T-helper 1 cell (primary cell): ENCODE measurements around the gene FBXL13.
"Not testable (repeated sequence)": the region's sequence is repeated elsewhere in the genome, so short reads cannot be mapped to it uniquely, and the experiment has no call there.

Experiments
- DNase-seq, 5 donors: peaks; one replicate each; pipeline ENCODE4 v3.0.0-alpha.2; 2012 to 2020

FBXL13 gene

DNA sequence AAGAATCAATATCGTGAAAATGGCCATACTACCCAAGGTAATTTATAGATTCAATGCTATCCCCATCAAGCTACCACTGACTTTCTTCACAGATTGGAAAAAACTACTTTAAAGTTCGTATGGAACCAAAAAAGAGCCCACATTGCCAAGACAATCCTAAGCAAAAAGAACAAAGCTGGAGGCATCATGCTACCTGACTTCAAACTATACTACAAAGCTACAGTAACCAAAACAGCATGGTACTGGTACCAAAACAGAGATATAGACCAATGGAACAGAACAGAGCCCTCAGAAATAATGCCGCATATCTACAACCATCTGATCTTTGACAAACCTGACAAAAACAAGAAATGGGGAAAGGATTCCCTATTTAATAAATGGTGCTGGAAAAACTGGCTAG, 53.7 kb downstream of the FBXL13 start:
- not testable (repeated sequence) for DNase-seq

GRCh38 chr7:103018295-103018694, 56.3 kb downstream of the FBXL13 start:
- not testable (repeated sequence) for DNase-seq

- no peak for DNase-seq
Measured at GRCh38 chr7:103011650-103012049, 62.9 kb downstream of the FBXL13 start.

DNA sequence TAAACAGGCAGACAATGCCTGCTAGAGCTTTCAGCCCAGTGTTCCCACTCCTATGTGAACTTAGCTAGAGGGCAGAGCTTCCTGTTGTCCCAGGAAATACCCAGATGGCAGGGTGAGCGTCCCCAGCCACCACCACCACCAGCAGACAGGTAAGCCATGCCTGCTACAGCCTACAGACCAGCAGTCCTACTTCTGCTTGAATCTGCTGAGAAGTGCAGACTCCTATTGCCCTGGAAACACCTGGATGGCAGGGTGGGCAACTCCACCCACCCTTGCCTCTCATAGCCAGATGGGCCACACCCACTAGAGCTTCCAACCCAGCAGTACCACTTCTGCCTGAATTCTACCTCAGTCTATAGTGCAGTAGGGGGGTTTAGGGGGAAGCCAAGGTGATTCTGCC, 64.4 kb downstream of the FBXL13 start:
- no peak for DNase-seq

DNA sequence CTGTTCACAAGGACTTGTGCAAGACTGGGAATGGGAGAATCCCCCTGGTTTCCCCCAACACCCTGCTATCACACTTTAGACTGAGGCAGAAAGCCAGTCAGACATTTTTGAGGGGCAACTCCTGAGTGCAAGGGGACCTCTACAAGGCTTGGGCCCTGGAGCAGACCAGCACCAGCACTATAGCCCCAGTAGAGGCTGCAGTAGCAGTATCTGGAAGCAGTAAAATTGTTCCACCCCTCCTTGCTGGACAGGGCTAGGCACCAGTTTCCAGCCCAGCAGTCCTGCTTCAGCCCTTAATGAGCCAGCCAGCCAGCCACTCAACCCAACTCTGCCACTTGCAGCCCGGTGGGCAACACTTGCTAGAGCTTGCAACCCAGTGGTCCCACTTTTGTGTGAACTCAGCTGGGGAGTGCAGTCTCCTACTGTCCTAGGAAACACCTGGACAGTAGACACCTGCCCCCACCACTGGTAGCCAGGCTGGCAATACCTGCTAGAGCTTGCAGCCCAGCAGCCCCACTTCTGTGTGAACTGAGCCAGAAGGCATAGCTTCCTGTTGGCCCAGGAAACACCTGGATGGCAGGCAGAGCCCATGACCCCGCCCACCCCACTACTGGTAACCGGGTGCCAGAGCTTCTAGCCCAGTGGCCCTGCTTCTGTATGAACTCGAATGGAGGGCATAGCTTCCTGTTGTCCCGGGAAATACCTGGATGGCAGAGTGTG, 65.0 kb downstream of the FBXL13 start:
- DNase-seq = no peak

GRCh38 chr7:103003004-103003403, 71.6 kb downstream of the FBXL13 start:
- DNase-seq = no peak

DNA sequence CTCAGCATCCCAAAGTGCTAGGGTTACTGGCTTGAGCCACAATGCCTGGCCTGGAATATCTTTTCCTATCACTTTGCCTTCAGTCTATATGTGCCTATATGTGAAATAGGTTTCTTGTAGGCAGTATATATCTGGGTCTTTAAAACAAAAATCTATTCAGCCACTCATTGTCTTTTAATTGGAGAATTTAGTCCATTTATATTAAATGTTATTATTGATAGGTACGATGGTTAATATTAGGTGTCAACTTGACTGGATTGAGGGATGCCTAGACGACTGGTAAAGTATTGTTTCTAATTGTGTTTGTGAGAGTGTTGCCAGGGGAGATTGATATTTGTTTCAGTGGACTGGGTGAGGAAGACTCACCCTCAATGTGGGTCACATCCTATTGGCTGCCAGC, 73.4 kb downstream of the FBXL13 start:
- no peak for DNase-seq

DNA sequence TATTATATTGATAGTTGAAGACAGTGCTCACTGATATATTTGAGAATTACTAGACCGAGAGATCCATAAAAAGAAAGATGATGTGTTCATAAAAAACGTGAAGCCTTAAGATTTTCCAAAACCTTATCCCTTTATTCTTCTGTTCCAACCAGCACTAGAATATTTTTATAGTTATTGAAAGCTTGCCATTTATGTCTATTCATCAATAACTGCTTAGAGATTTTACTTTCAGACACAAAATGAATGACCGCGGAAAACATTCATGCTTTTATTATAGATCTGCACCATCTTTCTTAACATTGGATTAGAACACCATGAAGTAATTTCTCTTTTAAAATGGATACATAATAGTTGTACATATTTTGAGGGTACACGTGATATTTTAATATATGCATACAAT, 77.6 kb downstream of the FBXL13 start:
- DNase-seq = no peak

DNA sequence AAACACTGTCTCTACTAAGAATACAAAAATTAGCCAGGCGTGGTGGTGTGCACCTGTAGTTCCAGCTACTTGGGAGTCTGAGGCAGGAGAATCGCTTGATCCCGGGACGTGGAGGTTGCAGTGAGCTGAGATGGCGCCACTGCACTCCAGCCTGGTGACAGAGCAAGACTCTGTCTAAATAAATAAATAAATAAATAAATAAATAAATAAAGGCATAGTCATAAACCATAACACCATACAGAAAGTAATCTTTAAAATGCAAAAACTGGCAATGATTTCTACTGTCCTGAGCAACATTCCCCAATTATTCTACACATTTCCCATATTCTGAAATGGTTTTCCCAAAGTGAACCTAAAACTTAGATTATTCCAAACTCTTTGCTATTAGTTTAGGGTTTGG, 79.0 kb downstream of the FBXL13 start:
- not testable (repeated sequence) for DNase-seq

DNA sequence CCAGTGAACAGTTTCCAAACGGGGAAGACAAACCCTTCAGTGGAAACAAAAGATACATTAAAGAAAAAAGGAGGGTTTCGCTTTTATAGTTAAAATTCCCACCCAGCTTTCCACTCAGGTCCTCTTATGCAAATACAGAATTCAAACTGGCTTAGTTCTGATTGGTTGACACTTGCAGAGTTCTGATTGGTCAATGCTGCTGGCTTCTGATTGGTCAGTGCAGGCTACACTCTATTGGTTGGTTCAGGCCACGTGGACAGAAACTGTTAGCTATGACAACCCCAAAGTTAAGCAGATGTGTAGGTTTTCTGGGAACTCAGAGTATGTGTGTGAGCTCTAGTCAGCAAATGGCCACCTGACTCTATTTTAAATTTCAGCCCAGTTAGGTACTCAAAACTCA, 80.0 kb downstream of the FBXL13 start:
- DNase-seq = no peak

GRCh38 chr7:102993718-102994029, 80.9 kb downstream of the FBXL13 start:
- no peak for DNase-seq

DNA sequence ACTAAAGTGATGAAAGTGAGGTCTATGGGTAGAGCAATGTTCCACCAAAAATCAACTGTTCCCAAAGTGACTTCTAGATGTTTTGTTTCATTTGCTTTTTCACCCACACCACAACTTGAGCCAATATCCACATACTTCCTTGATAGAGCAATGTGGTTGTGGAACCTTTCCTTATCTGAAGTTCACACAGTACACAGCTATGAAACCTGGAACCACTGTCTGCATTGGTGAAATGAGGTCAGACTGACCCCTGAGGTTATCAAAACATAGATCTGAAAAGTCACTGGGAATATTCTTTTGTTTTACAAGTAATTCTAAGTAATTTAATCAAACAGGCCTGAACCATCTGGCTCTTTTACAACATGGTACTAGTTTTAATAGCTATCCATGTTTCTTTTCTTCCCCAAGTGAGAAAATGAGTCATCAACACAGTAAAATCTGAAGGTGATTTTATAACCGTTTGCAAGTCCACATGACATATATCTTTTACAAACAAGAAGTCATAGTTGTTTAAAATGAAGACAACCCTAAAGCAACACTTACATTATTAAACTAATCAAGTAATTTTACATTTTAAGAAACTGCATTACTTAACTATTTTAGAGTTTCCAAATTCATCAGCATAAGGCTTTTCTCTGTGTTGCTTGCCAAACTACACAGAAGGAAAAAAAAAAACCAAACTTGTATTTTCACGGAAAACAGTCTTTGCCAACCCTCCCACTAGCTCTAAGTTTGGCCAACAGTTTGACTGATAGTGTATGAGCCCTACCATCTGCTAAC, 81.5 kb downstream of the FBXL13 start:
- peak in 1 of 5 donors; percentile 26 for DNase-seq

DNA sequence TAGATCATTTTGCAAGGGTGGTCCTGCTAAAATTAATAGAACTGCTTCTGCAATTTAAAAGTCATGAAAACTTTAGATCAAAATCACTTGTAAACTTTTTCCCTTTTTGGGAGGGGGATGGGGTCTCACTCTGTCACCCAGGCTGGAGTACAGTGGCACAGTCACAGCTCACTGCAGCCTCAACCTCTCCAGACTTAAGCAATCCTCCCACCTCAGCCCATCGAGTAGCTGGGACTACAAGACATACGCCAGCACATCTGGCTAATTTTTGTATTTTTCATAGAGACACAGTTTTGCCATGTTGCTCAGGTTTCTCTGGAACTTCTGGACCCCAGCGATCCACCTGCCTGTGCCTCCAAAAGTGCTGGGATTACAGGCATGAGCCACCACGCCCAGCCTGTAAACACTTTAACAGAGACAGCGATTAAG, 82.1 kb downstream of the FBXL13 start:
- no peak for DNase-seq

DNA sequence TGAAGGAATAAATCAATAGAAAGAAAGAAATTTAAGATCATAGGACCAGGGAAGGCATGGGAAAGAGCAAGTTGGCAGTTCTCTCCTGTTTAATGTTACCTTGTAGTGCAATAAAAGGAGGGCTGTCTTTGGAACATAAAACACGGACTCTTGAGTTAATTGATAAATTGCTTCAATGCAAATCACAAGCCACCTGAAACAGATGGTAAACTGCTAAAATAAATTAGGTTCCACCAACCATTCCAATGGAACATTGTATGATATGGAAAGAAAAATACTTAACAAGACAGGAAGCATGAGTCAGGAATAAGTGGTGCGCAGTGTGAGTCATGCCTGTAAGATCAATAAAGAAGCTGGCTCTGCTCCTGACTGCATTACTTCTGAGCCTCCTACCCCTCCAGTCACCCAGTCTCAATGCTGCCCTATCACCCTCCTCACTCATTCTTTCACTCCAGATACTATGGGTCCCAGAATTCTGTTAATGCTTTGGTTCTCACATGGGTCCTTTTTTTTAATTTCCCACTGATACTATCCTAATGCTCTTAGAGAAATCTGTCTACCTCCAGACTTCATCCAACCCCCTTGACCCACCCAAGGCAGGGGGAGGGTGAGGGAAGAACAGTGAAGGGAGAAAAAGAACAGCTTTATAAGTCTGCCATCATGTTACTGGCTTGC, 82.9 kb downstream of the FBXL13 start:
- DNase-seq = peak in 1 of 5 donors; percentile 14

GRCh38 chr7:102991077-102991539, 83.5 kb downstream of the FBXL13 start:
- DNase-seq = no peak

DNA sequence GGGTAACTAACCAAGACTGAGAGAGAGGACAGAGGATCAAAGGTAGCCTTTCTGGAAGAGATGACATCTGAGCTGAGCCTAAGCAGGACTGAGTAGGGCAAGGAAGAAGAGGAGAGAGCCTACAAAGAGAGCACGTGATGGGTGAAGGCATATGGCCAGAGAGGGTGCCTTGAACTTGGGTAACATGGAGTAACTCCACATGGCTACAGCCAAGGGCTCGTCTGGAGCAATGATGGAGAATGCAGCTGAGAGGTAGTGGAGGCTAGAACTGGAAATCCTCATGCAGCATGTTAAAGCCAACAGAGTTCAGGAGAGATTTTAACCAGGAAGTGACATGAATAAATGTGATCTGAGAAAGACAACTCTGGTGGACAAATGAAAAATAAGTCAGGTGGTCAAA, 84.0 kb downstream of the FBXL13 start:
- no peak for DNase-seq

DNA sequence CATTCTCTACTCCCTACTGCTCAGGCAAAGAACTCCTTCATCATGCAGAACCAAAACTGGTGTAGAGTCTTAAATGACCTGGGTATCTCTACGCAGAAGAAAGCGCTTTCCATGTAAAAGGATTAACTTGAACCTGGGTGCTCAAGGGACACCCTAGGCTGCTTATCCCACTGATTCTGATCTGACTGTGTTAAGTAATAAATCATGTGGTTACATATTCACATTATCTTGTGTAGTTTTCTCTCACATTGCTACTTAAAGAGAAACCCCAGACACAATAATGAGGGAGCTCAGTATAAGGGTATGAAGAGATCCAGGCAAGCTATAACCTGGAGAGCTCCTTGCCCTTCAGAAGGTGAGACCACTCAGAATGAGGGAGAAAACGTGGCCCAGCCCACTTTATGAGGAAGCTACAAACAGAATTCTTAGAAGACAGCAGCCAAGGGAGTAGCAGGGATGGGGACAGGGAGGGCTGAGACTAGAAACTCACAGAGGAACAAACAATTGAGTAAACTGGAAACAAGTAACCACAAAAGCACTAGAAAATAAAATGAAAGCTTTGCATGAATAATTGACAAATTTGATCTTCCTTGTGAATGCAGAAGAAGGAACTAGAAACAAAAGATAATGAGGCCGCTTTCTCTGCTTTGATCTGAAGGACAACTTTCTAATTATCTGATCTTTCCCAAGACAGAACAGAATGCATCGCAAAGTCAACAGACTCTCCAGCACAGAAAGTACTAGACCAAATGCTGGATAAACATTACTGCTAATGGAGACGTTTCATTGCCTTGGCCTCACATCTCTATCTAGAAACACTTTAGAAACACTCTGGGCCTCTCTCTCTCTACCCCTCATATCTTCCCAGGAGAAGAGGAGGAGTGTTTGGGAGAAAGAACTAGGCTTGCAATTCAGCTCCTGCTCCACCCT, 85.7 kb downstream of the FBXL13 start:
- DNase-seq = no peak

- DNase-seq = no peak
Measured at GRCh38 chr7:102988088-102988487, 86.5 kb downstream of the FBXL13 start.

- DNase-seq = no peak
Measured at GRCh38 chr7:102985176-102985783, 89.3 kb downstream of the FBXL13 start.

GRCh38 chr7:102983602-102984001, 91.0 kb downstream of the FBXL13 start:
- DNase-seq = no peak

- no peak for DNase-seq
Measured at GRCh38 chr7:102982235-102982634, 92.4 kb downstream of the FBXL13 start.

DNA sequence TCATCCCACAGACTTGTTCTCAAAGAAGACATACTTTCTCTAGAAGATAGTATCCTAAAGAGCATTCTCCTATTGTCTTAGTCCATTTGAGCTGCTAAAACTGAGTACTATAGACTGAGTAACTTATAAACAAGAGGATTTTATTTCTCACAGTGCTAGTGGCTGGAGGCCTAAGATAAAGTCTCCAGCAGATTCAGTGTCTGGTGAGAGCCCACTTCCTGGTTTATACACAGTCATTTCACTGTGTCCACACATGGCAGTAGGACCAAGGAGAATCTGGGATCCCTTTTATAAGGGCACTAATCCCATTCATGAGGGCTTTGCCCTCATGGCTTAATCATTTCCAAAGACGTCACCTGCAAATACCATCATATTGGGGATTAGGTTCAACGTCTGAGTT, 93.1 kb downstream of the FBXL13 start:
- DNase-seq = no peak
